Iris pigment epithelial cell (primary cell): Measurements from ENCODE around the gene TBC1D23.
"Not testable (repeated sequence)": the region's sequence is repeated elsewhere in the genome, so short reads cannot be mapped to it uniquely, and the experiment has no call there.

Experiments used
- DNase-seq: peaks from one replicate; pipeline ENCODE4 v3.0.0-alpha.2; 2011; ENCODE audit warnings: low read depth

The TBC1D23 gene

GRCh38 chr3:100299016-100299415, 38.2 kb downstream of the TBC1D23 start:
- no peak for DNase-seq

- no peak for DNase-seq
Measured at GRCh38 chr3:100306695-100307094, 45.9 kb downstream of the TBC1D23 start.

GRCh38 chr3:100310355-100310965, 49.7 kb downstream of the TBC1D23 start:
- no peak for DNase-seq

GRCh38 chr3:100311011-100311410, 50.2 kb downstream of the TBC1D23 start:
- no peak for DNase-seq

GRCh38 chr3:100316641-100317069, 55.9 kb downstream of the TBC1D23 start:
- DNase-seq, result peak; percentile 74

GRCh38 chr3:100317912-100318311, 57.1 kb downstream of the TBC1D23 start:
- no peak for DNase-seq

GRCh38 chr3:100319951-100320350, 59.2 kb downstream of the TBC1D23 start:
- no peak for DNase-seq

- DNase-seq, result no peak
Measured at GRCh38 chr3:100324044-100324443, 63.3 kb downstream of the TBC1D23 start.

GRCh38 chr3:100325827-100326226, 65.0 kb downstream of the TBC1D23 start:
- peak; percentile 40 for DNase-seq

- not testable (repeated sequence) for DNase-seq
Measured at GRCh38 chr3:100327377-100327776, 66.6 kb downstream of the TBC1D23 start.

GRCh38 chr3:100329800-100330489, 69.2 kb downstream of the TBC1D23 start:
- DNase-seq, result no peak

GRCh38 chr3:100330651-100331050, 69.9 kb downstream of the TBC1D23 start:
- DNase-seq, result no peak

- DNase-seq, result no peak
Measured at GRCh38 chr3:100331660-100332059, 70.9 kb downstream of the TBC1D23 start.

- DNase-seq, result no peak
Measured at GRCh38 chr3:100333051-100333450, 72.3 kb downstream of the TBC1D23 start.

GRCh38 chr3:100333970-100334487, 73.2 kb downstream of the TBC1D23 start:
- no peak for DNase-seq

- peak; percentile 82 for DNase-seq
Measured at GRCh38 chr3:100334488-100335351, 73.9 kb downstream of the TBC1D23 start, which contains the start of gene NIT2. TSS of gene NIT2 (plus strand) at chr3:100334757. CDS start at chr3:100334792, 35 bp downstream.

- peak; percentile 27 for DNase-seq
Measured at GRCh38 chr3:100335434-100335833, 74.6 kb downstream of the TBC1D23 start.

- not testable (repeated sequence) for DNase-seq
Measured at GRCh38 chr3:100336229-100336628, 75.4 kb downstream of the TBC1D23 start.

GRCh38 chr3:100338911-100339310, 78.1 kb downstream of the TBC1D23 start:
- no peak for DNase-seq

- DNase-seq, result no peak
Measured at GRCh38 chr3:100339786-100340185, 79.0 kb downstream of the TBC1D23 start.

GRCh38 chr3:100340527-100340926, 79.7 kb downstream of the TBC1D23 start:
- no peak for DNase-seq

- DNase-seq, result no peak
Measured at GRCh38 chr3:100348727-100349126, 87.9 kb downstream of the TBC1D23 start.
